Endodermal cell (in vitro differentiated cells): ENCODE data around the gene TCF25. TPM values are rescaled to one million over a fixed set of nuclear protein-coding genes. Genes with fewer than 3 reads are reported as not detected.

Experiments used
- DNase-seq: peaks from one replicate; pipeline ENCODE4 v3.0.0-alpha.2; 2017
- H3K27ac ChIP-seq: 2 replicates; pipeline ENCODE4 v1.5.1; 2013; ENCODE audit warnings: mild to moderate bottlenecking, low read depth, low read length, moderate library complexity
- H3K27me3 ChIP-seq: 2 replicates; pipeline ENCODE4 v1.6.1; 2013; ENCODE audit warnings: mild to moderate bottlenecking, low read length, moderate library complexity; ENCODE audit not compliant: insufficient read depth, control insufficient read depth, poor library complexity, severe bottlenecking
- H3K36me3 ChIP-seq: 2 replicates; pipeline ENCODE4 v1.7.0; 2013; ENCODE audit warnings: mild to moderate bottlenecking, low read length, moderate library complexity; ENCODE audit not compliant: control insufficient read depth, insufficient read depth
- H3K4me1 ChIP-seq: one replicate; pipeline ENCODE4 v1.7.0; 2013; ENCODE audit warnings: low read length; ENCODE audit not compliant: control insufficient read depth, insufficient read depth
- H3K4me3 ChIP-seq: 2 replicates; pipeline ENCODE4 v1.5.1; 2013; ENCODE audit warnings: mild to moderate bottlenecking, low read length, moderate library complexity
- H3K9ac ChIP-seq: 2 replicates; pipeline ENCODE4 v1.6.1; 2013; ENCODE audit warnings: mild to moderate bottlenecking, low read length, moderate library complexity; ENCODE audit not compliant: poor library complexity, severe bottlenecking; ENCODE audit errors: extremely low read depth
- H3K9me3 ChIP-seq: 2 replicates; pipeline ENCODE4 v1.6.1; 2013; ENCODE audit warnings: mild to moderate bottlenecking, low read length, moderate library complexity; ENCODE audit not compliant: control insufficient read depth
- H3K27ac Mint-ChIP-seq: 2 replicates; pipeline ENCODE4 v1.8.0; 2020; ENCODE audit warnings: mixed read lengths
- H3K27me3 Mint-ChIP-seq: 2 replicates; pipeline ENCODE4 v1.8.0; 2021; ENCODE audit warnings: mild to moderate bottlenecking, mixed read lengths; ENCODE audit not compliant: insufficient read depth
- H3K36me3 Mint-ChIP-seq: 2 replicates; pipeline ENCODE4 v1.8.0; 2020; ENCODE audit warnings: low read depth, mixed read lengths
- H3K4me1 Mint-ChIP-seq: 2 replicates; pipeline ENCODE4 v1.8.0; 2020; ENCODE audit warnings: mixed read lengths
- H3K4me3 Mint-ChIP-seq: 2 replicates; pipeline ENCODE4 v1.8.0; 2020; ENCODE audit warnings: mild to moderate bottlenecking, moderate library complexity, mixed read lengths
- H3K9me3 Mint-ChIP-seq: 2 replicates; pipeline ENCODE4 v1.8.0; 2020; ENCODE audit warnings: mild to moderate bottlenecking, mixed read lengths
- WGBS, 2 experiments: methylation state at CpG; one replicate each; pipeline versions ENCODE4 v1.1.5 to v1.1.7; 2013; ENCODE audit warnings: missing lambda C conversion rate in 2 of 2, mixed read lengths in 1 of 2; ENCODE audit not compliant: insufficient coverage in 1 of 2, insufficient read length in 1 of 2; 5-methylcytosine and 5-hydroxymethylcytosine counted together
- total RNA-seq, 2 donors: library from RNA; stranded (reverse); fragmentation: NEBNext Ultra II Directional in 1 of 2; extraction: Animal tissue kit (Norgen Biotek cat#: 25700) in 1 of 2; gene quantifications; 2 replicates in 1 of 2; 3 replicates in 1 of 2; pipeline ENCODE4 v1.2.1, GENCODE V29; 2021
- TF ChIP-seq, protein P1 (sequence below): fragments of 200-600 bp; sonication (generic); conservative IDR thresholded peaks from 2 replicates; pipeline ENCODE4 v1.5.0; 2021; ENCODE audit warnings: antibody characterized with exemption, mild to moderate bottlenecking

TCF25 gene
- total RNA-seq, 2 donors from 2014 or later, result 172 to 176 TPM

DNA sequence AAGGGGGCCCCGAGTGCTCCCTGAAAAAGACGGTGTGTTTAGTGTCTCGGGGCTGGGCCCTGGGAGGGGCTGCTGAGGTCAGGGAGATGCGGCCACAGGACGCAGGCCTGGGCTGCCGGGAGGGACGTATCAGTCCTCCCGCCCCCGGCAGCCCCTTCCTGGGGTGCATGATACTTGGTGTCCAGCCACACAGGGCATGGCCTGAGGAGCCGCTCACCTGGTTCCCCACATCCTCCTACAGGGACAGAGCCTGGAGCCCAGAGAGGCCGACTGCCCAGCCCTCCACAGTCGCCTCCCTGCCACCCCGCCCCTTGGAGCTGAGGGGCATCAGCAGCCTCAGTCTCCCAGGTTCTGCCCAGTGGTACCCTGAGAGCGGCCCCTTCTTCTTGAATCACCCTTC lies 63.1 kb downstream of the TCF25 start:
- Histone ChIP-seq H3K4me1 (no peaks in the 10 kb centered on the region), H3K9ac (no peak overlapping the region), H3K27ac (no peak overlapping the region), H3K27me3 (no peaks in the 10 kb centered on the region), H3K4me3 (no peak overlapping the region), H3K9me3 (no peaks in the 10 kb centered on the region), H3K36me3 (peaks cover 41% of the 10 kb centered on the region)
- no peak for DNase-seq
- TF ChIP-seq, protein P1, sequence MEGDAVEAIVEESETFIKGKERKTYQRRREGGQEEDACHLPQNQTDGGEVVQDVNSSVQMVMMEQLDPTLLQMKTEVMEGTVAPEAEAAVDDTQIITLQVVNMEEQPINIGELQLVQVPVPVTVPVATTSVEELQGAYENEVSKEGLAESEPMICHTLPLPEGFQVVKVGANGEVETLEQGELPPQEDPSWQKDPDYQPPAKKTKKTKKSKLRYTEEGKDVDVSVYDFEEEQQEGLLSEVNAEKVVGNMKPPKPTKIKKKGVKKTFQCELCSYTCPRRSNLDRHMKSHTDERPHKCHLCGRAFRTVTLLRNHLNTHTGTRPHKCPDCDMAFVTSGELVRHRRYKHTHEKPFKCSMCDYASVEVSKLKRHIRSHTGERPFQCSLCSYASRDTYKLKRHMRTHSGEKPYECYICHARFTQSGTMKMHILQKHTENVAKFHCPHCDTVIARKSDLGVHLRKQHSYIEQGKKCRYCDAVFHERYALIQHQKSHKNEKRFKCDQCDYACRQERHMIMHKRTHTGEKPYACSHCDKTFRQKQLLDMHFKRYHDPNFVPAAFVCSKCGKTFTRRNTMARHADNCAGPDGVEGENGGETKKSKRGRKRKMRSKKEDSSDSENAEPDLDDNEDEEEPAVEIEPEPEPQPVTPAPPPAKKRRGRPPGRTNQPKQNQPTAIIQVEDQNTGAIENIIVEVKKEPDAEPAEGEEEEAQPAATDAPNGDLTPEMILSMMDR, result no peak
- 96 to 97% methylated on average over 11 to 14 of the region's 14 CpGs for WGBS, 2 experiments
- Mint-ChIP-seq H3K4me1 (no peaks in the 10 kb centered on the region), H3K4me3 (no peak overlapping the region), H3K36me3 (peaks cover 35% of the 10 kb centered on the region), H3K27me3 (no peaks in the 10 kb centered on the region), H3K27ac (no peak overlapping the region), H3K9me3 (no peaks in the 10 kb centered on the region)

DNA sequence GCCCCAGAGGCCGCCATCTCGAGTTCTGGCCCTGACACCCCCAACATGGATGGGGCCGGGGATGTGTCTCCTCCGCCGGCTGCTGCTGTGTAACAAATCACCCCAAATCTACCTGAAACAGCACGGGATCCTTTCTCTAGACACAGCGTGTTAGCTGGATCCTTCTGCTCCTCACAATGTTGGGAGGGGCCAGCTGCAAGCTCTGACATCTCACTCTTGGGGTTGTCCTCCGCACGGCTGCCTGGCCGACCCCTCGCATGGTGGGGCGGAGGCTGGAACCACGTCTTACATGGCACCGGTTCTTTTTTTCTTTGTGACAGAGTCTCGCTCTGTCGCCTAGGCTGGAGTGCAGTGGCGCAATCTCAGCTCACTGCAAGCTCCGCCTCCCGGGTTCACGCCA lies 63.6 kb downstream of the TCF25 start:
- no peak overlapping the region for H3K9ac ChIP-seq
- no peak overlapping the region for H3K4me3 Mint-ChIP-seq
- peaks cover 36% of the 10 kb centered on the region for H3K36me3 ChIP-seq
- H3K9me3 ChIP-seq, result no peaks in the 10 kb centered on the region
- no peaks in the 10 kb centered on the region for H3K27me3 ChIP-seq
- TF ChIP-seq, protein P1, result no peak
- no peaks in the 10 kb centered on the region for H3K27me3 Mint-ChIP-seq
- no peaks in the 10 kb centered on the region for H3K4me1 ChIP-seq
- H3K36me3 Mint-ChIP-seq, result peaks cover 34% of the 10 kb centered on the region
- DNase-seq, result no peak
- 95 to 97% methylated on average over 14 to 20 of the region's 20 CpGs for WGBS, 2 experiments
- no peak overlapping the region for H3K27ac ChIP-seq
- H3K4me3 ChIP-seq, result no peak overlapping the region
- no peak overlapping the region for H3K27ac Mint-ChIP-seq
- no peaks in the 10 kb centered on the region for H3K4me1 Mint-ChIP-seq
- no peaks in the 10 kb centered on the region for H3K9me3 Mint-ChIP-seq

- DNase-seq, result no peak
- H3K27ac ChIP-seq, result no peak overlapping the region
- Mint-ChIP-seq H3K27me3 (no peaks in the 10 kb centered on the region), H3K27ac (no peak overlapping the region), H3K9me3 (no peaks in the 10 kb centered on the region), H3K36me3 (peaks cover 22% of the 10 kb centered on the region), H3K4me1 (no peaks in the 10 kb centered on the region), H3K4me3 (no peak overlapping the region)
- no peaks in the 10 kb centered on the region for H3K9me3 ChIP-seq
- no peak overlapping the region for H3K4me3 ChIP-seq
- H3K4me1 ChIP-seq, result no peaks in the 10 kb centered on the region
- H3K9ac ChIP-seq, result no peak overlapping the region
- H3K36me3 ChIP-seq, result peaks cover 23% of the 10 kb centered on the region
- no peaks in the 10 kb centered on the region for H3K27me3 ChIP-seq
- TF ChIP-seq, protein P1, result no peak
- 89 to 91% methylated on average over 15 to 19 of the region's 21 CpGs for WGBS, 2 experiments
Measured at GRCh38 chr16:89938175-89938885, 64.9 kb downstream of the TCF25 start.
